ENCODE measurements around the gene ZNF148.

ZNF148 gene

GRCh38 chr3:125213364-125213755, 161.8 kb downstream of the ZNF148 start:
- DNase-seq, result peak; percentile 18

GRCh38 chr3:125212509-125213363, 162.4 kb downstream of the ZNF148 start, which contains the start of gene SLC12A8:
Gene SLC12A8 (minus strand): TSS chr3:125212748. CDS start chr3:125211349, 1,399 bp downstream.
- no peak for DNase-seq

- DNase-seq, result no peak
Observed at GRCh38 chr3:125212091-125212508, 163.0 kb downstream of the ZNF148 start.

- DNase-seq, result no peak
Observed at GRCh38 chr3:125211523-125212090, 163.5 kb downstream of the ZNF148 start.

DNA sequence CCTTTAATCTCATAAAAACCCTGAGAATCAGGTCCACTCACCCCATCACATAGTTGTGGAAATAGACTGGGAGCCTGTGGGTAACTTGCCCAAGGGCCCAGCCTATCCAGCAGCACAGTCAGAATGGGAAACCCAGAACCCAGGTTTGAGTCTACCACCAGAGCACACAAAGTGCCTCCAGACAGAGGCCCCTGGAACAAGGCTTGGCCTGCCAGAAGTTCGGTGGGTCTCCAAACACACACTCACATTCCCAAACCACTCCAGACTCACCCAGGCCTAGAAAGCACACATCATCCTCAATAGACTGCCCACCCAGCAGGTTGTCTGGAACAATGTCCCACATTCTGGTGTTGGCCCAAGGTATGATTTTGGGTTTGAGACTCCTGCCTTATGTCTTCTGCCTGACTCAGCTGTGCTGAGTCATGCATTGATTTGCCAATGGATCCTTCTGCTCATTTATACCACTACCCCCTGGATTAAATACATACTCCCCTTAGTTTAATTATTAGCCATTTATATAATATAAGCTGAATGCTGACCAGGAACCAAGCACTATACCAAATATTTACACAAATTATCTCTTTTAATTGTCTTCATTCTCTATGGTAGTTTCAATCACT, 167.1 kb downstream of the ZNF148 start:
- DNase-seq, result no peak

- DNase-seq, result no peak
Observed at GRCh38 chr3:125207507-125207906, 167.6 kb downstream of the ZNF148 start.

DNA sequence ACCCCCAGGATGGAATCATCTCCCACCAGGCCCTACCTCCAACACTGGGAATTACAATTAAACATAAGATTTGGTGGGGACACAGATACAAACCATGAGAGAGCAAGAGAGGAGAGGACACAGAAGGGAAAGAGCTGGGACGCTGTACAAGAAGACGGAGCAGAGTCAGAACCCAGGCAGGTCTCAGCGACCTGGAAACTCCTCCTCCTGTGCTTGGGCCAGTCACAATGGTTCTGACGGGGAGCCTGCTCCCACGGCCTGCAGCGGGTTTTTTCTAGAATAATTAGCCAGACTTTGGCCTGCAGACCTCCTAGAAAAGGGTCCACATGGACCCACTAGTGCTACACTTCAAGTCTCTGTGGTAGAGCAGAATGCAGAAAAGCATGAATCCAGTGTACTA, 168.2 kb downstream of the ZNF148 start:
- no peak for DNase-seq

DNA sequence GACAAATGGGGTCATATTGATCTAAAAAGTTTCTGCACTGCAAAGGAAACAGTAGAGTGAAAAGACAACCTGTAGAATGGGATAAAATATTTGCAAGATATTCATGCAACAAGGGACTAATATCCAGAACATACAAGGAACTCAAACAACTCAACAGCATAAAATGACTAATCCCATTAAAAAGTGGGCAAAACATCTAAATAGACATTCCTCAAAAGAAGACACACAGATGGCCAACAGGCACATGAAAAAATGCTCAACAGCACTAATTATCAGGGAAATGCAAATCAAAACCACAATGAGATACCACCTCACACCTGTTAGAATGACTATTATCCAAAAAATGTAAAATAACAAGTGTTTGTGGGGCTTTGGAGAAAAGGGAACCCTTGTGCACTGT, 171.4 kb downstream of the ZNF148 start:
- DNase-seq, result peak; percentile 34

DNA sequence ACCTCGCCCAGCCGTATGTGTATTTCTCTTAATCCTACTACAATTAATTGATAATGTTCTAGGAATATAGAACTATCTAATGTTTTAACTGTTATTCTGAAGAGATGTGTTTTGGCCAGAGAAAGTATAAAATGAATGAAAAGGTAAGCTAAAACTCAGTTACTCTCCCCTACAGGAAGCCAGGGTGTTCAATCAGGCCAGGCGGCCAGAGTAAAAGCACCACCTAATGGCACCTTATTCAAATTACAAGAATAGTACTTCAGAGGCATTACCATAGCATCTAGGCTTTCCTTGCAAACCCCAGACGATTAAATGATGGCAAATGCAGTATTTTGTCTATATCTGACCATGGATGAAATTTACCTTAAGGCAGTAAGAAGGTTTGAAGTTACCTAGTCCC, 172.9 kb downstream of the ZNF148 start:
- DNase-seq, result no peak

GRCh38 chr3:125200731-125201139, 174.4 kb downstream of the ZNF148 start:
- no peak for DNase-seq

DNA sequence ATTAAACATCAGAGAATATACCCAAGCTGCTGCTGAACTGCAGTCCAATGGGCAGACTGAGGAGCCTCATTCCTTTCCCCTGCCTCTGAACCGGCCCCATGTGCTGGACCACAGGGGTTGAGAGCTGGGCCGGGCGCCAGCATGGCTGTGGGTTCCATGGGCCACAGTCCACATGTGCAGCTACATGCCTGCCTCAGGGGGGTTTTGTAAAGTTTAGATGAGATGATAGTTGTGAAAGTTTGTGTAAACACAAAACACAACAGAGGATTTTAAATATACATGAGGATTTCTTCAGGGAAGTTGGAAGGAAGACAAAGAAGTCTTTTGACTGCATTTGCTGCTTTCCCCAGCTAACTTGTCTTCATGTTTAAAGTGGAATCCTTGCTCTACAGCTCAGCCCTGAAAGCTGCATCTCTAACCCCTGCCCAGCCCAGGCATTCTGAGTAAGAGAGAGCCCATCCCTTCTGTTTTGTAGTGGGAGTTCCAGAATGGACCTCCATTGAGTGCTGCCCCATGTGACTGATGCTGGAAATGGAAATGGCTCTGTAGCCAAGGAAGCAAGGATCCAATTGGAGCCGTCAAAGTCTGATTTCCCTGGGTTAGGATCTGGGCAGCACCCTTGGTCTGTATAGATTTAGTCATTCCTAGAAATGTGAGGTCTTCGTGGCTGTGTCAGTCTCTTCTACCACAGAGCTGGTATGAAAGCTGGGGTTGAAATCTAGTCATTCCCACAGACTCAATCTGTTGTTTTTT, 180.1 kb downstream of the ZNF148 start:
- peak; percentile 88 for DNase-seq

GRCh38 chr3:125194061-125194848, 180.9 kb downstream of the ZNF148 start:
- DNase-seq, result peak; percentile 23

- no peak for DNase-seq
Observed at GRCh38 chr3:125192190-125193035, 182.7 kb downstream of the ZNF148 start.

DNA sequence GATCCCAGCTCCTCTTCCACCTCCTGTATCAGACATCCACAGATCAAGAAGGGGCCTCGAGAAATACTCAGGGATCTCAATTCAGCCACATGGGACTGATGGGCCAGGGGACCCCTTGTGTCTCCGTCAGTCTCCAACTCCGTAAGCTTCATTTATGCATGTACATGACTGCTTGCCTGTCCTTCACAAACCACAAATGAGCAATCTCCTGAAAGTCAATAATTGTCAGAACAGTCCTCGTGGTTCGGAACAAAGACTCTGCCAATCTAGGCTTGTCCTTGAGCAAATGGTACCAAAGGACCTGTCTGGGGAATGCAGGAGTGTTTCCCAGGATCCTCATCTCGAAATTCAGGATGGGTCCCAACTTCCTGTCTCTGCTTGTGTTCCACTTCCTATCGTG, 183.4 kb downstream of the ZNF148 start:
- no peak for DNase-seq

DNA sequence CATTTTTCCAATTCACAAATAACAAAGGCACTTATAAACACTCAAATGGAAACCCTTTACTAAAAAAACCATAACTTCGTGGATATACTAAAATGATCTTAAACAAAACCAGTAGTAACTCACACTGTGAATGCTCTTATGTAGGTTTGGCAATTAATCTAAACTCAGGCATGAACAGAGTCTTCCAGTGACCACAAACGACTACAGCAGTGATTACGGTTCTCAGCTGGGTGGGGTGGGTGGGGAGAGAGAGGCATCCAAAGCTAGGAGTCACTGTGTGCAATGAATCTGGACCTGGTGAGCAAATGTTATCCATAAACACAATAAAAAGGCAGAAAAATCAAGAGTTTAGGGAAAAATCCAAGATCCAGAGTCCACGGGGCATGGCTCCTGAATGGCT, 183.9 kb downstream of the ZNF148 start:
- DNase-seq, result peak; percentile 69

DNA sequence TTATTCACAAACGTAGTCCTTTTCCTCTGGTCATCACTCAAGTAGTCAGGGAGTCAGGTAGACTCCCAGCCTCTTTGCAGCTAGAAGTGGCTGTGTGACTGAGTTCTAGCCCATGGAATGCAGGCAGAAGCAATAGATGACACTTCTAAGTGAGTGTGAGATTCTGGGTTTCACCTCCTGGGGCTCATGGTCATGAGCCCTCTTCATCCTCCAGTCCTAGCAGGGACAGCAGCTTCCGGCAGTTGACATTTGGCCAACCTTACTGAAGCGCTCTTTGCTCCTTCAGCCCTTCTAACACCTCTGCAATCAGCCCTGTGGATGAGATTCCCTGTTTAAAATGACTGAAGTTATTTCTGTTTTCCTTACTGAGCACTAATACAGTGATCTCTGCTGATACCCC, 184.3 kb downstream of the ZNF148 start:
- no peak for DNase-seq

DNA sequence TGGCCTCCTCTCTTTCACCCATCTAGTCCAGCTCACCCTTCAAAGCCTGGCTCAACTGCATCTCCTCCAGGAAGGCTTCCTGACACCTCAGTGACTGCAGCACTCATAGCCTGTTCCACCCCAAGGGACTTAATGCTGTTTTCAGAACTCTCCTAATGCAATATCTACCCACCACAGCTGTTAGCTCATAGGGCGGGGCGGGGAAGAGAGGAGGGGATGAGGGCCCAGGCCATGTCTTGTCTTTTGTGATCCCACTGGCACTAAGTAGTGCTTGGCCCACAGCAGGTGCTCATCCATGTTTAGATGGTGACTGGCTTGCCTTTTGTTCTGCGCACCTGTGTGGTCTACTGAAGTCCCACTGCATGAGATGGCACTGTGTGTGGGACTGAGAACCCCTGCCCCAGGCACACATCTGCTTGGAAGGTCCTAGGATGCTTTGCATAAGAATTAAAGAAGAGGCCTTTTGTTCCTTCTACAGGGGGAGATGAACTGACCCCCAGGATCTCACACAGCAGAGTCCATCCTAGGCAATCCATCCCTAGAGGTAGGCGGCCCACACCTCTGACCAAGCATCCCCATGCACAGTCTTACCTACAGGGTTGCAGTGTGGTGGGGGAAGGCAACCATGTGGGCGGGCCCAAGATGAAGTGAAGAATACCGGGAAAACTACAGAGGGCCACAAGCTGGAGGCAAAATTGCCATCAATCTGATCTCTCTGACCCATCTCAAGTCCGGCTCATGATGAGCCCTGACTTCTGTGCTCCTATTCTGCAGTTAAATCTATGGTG, 185.6 kb downstream of the ZNF148 start:
- no peak for DNase-seq

- DNase-seq, result no peak
Observed at GRCh38 chr3:125188955-125189354, 186.2 kb downstream of the ZNF148 start.

DNA sequence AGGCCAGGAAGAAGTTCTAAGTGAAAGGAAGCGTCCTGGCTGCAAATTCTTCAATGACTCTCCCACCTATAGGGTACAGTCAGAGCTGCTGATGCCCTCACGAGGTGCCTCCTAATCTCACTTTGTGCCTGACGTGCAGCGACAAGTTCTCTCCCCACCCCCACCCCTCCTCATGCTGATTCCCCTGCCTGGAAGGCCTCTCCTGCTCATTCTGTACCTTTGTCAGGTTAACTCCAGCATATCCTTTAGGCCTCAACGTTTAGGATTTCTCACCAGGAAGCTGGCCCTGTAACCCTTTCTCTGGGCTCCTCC, 187.6 kb downstream of the ZNF148 start:
- no peak for DNase-seq

DNA sequence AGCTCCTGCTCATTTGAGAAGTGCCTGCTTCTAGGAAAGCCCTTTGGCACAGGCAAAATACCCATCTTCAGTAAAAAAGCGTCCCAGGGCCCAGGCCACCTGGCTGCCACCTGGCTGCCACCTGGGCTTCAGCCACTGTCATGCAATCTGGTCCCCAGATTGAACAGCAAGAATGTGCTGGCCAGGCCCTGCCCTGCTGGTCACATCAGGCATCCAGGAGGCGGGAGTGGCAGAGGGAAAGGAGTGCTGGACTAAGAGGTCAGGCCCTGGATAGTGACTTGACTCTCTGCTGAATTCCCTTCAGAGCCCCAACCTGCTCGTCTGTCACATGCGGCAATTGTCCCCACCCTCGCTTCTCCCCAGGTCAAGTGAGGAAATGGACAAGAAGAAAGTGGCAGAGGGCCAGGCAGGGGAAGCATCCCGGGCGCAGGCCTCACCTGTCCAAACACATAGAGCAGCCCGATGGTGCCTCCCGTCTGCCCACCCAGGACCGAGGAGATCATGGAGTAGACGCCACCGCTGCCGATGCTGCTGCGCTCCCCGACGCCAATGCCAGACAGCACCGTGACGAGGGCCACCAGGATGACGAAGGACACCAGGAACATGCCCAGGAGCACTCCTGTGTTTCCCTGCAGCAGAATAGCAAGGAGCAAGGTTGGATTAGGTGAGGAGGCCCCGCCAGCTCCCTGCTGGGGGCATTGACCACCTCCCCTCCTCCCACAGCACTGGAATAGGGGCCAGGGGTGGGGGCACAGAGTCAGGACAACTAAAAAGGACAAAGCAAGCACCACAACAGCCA, 188.1 kb downstream of the ZNF148 start:
- DNase-seq, result no peak

Measured in fibroblast of skin of right quadriceps (primary cell).